ENCODE results near the gene TBKBP1. TPM values are rescaled to one million over a fixed set of nuclear protein-coding genes. Genes with fewer than 3 reads are reported as not detected.

The TBKBP1 gene
- total RNA-seq, 1 donor from 2014 or later: 13.6 TPM

GRCh38 chr17:47707884-47708283, 13.9 kb downstream of the TBKBP1 start:
- Mint-ChIP-seq H3K9me3 (ENCODE audit: low read depth) (no peaks in the 10 kb centered on the region), H3K27ac (ENCODE audit: unreplicated experiment) (no peak overlapping the region), H3K4me1 (ENCODE audit: low read depth) (peaks cover 8% of the 10 kb centered on the region), H3K4me3 (ENCODE audit: unreplicated experiment) (no peak overlapping the region), H3K36me3 (ENCODE audit: low read depth) (peaks cover 17% of the 10 kb centered on the region), H3K27me3 (ENCODE audit: low read depth) (peaks cover 8% of the 10 kb centered on the region)
- no peak for DNase-seq (ENCODE audit: low spot score)
- TF ChIP-seq, protein P1, sequence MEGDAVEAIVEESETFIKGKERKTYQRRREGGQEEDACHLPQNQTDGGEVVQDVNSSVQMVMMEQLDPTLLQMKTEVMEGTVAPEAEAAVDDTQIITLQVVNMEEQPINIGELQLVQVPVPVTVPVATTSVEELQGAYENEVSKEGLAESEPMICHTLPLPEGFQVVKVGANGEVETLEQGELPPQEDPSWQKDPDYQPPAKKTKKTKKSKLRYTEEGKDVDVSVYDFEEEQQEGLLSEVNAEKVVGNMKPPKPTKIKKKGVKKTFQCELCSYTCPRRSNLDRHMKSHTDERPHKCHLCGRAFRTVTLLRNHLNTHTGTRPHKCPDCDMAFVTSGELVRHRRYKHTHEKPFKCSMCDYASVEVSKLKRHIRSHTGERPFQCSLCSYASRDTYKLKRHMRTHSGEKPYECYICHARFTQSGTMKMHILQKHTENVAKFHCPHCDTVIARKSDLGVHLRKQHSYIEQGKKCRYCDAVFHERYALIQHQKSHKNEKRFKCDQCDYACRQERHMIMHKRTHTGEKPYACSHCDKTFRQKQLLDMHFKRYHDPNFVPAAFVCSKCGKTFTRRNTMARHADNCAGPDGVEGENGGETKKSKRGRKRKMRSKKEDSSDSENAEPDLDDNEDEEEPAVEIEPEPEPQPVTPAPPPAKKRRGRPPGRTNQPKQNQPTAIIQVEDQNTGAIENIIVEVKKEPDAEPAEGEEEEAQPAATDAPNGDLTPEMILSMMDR (IDR thresholded peaks at IDR 0.05): no peak

DNA sequence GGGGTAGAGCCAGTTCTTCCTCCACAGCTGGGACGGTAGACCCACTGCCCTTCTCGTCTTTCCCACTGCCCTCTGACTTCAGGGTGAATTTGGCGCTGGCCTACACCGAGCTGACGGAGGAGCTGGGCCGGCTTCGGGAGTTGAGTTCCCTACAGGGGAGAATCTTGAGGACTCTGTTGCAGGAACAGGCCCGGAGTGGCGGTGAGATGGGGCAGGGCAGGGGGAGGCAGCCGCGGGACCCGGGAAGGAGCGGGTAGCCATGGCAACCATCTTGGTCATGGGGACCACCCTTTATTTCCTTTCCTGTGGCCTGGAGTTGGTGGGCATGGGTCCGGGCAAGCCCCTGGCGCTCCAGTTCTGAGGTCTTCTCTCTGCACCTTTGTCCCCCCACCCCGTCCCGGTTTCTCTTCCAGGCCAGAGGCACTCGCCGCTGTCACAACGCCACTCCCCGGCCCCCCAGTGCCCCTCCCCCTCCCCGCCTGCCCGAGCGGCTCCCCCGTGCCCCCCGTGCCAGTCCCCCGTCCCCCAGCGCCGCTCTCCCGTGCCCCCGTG, 14.4 kb downstream of the TBKBP1 start:
- no peak overlapping the region for H3K27ac Mint-ChIP-seq (ENCODE audit: unreplicated experiment)
- peaks cover 17% of the 10 kb centered on the region for H3K36me3 Mint-ChIP-seq (ENCODE audit: low read depth)
- no peaks in the 10 kb centered on the region for H3K9me3 Mint-ChIP-seq (ENCODE audit: low read depth)
- peaks cover 8% of the 10 kb centered on the region for H3K4me1 Mint-ChIP-seq (ENCODE audit: low read depth)
- no peak overlapping the region for H3K4me3 Mint-ChIP-seq (ENCODE audit: unreplicated experiment)
- TF ChIP-seq, protein P1 (IDR thresholded peaks at IDR 0.05): no peak
- H3K27me3 Mint-ChIP-seq (ENCODE audit: low read depth): peaks cover 13% of the 10 kb centered on the region
- no peak for DNase-seq (ENCODE audit: low spot score)

GRCh38 chr17:47708864-47709541, 15.0 kb downstream of the TBKBP1 start:
- Mint-ChIP-seq H3K36me3 (ENCODE audit: low read depth) (peaks cover 16% of the 10 kb centered on the region), H3K4me1 (ENCODE audit: low read depth) (peaks cover 8% of the 10 kb centered on the region), H3K27ac (ENCODE audit: unreplicated experiment) (no peak overlapping the region), H3K4me3 (ENCODE audit: unreplicated experiment) (no peak overlapping the region), H3K9me3 (ENCODE audit: low read depth) (no peaks in the 10 kb centered on the region), H3K27me3 (ENCODE audit: low read depth) (peaks cover 19% of the 10 kb centered on the region)
- TF ChIP-seq, protein P1 (IDR thresholded peaks at IDR 0.05): no peak
- no peak for DNase-seq (ENCODE audit: low spot score)

DNA sequence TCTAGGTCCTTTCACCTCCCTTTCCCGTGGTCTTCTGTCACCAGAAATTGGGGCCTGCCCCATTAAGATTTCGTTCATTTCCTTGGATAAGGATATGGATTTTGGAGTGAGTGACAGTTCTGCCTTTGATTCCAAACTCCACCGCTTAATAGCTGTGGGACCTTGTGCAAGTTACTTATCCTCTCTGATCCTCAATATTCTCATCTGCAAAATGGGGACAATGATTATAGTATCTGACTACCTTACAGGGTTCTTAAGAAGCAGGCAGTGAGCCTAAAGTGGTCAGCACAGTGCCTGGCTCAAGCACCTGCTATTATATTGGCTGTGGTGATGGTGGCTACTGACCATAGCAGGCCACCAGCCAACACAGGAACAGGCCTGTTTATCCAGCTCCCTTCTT, 15.6 kb downstream of the TBKBP1 start:
- H3K9me3 Mint-ChIP-seq (ENCODE audit: low read depth): no peaks in the 10 kb centered on the region
- TF ChIP-seq, protein P1 (IDR thresholded peaks at IDR 0.05): no peak
- H3K27me3 Mint-ChIP-seq (ENCODE audit: low read depth): peaks cover 23% of the 10 kb centered on the region
- no peak overlapping the region for H3K27ac Mint-ChIP-seq (ENCODE audit: unreplicated experiment)
- H3K36me3 Mint-ChIP-seq (ENCODE audit: low read depth): peaks cover 16% of the 10 kb centered on the region
- peaks cover 8% of the 10 kb centered on the region for H3K4me1 Mint-ChIP-seq (ENCODE audit: low read depth)
- DNase-seq (ENCODE audit: low spot score): no peak
- H3K4me3 Mint-ChIP-seq (ENCODE audit: unreplicated experiment): no peak overlapping the region

DNA sequence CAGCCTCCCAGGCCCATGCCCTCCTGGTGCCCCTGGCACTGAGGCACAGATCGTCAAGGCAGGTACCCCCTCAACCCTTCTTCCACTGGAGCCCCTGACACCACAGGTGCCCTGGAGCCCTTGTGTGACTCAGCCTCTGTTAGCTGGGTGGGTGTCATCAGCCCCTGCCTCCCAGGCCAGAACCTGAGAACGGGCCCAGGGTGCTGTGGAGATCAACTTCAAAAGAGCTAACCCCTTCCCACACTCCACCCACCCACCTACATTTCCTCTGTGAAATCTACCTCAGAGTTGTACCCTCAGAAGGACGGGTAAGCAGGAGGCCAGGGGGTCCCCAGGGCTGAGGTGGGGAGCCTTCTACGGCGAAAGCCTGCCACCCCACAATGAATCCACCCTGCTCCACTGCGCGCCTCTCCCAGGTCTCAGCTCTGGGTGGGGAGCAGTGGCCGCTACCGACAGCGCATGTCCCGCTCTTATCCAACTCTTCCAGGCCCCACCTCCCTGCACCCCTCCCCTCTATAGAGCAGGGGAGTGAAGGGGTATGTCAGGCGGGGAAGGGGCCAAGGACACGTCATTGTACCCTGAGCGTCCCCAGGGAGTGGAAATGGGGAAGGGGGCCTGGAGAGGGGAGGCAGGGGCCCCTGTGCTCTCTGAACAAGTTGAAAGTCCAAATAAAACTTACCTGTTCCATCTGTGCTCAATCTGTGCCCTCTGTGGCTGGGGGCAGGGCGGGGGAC, 17.6 kb downstream of the TBKBP1 start:
- Mint-ChIP-seq H3K9me3 (ENCODE audit: low read depth) (no peaks in the 10 kb centered on the region), H3K27me3 (ENCODE audit: low read depth) (peaks cover 32% of the 10 kb centered on the region)

More for the DNA sequence above, 17.6 kb downstream of the TBKBP1 start:
- Mint-ChIP-seq H3K27ac (ENCODE audit: unreplicated experiment) (no peak overlapping the region), H3K36me3 (ENCODE audit: low read depth) (peaks cover 13% of the 10 kb centered on the region), H3K4me3 (ENCODE audit: unreplicated experiment) (no peak overlapping the region), H3K4me1 (ENCODE audit: low read depth) (peaks cover 4% of the 10 kb centered on the region)
- DNase-seq (ENCODE audit: low spot score): no peak
- TF ChIP-seq, protein P1 (IDR thresholded peaks at IDR 0.05): no peak

Data from chondrocyte (in vitro differentiated cells).